HG03097 (cell line): ENCODE data around the gene FNBP1.
"Not testable (repeated sequence)": the region's sequence is repeated elsewhere in the genome, so short reads cannot be mapped to it uniquely, and the experiment has no call there.

Experiments used
- ATAC-seq: cut with Tn5 transposase; IDR thresholded peaks from one replicate; pipeline ENCODE4 v1.9.1; 2021; ENCODE audit not compliant: unreplicated experiment, low FRiP score

FNBP1 gene

DNA sequence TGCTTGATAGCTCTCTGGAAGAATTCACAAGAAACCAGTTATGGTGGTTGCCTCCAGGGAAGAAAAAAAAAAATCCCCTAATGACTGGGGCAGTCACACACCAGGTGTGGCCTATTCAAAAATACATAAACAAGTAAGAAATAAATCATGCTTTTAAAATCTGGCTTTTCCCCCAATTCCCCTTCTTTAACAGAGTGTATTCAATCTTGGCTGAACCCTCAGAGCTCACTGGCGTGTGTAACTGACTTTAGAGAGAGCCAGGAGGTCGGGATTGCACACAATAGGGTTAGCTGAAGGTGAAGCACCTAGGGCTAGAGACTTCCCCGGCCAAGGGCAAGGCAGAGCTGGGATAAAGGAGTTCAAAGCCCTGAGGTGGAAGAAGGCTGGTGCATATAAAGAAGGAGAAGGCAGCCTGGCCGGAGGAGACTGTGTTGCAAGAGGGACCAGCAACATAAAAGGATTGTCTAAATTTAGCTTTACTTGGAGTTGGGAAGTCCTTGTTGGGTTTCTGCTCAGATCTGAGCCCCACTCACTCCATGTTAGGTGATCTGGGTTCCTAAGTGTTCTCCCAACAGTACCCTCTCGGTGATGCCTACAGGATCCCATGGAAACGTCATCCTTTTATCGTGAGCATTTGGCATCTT, 19.7 kb downstream of the FNBP1 start:
- peak; percentile 53 for ATAC-seq

DNA sequence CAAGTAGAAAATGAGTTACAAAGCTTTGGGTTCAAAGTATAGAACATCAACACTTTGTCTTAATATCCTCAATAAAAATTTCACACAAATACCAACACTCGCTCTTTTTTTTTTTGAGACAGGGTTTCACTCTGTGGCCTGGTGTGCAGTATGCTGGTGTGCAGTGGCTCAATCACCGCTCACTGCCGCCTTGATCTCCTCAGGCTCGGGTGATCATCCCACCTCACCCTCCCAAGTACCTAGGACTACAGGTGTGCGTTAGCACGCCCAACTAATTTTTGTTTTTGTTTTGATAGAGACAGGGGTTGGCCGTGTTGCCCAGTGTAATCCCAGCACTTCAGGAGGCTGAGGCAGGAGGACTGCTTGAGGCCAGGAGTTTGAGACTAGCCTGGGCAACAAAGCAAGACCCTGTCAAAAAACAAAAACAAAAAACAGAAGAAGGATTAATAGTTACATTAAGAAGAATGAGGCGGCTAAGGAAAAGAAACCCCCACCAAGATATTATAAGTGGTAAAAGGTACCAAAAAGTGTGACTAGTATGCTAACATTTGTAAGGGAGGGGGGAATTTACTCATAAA, 20.3 kb downstream of the FNBP1 start:
- no peak for ATAC-seq

GRCh38 chr9:130021842-130022241, 21.1 kb downstream of the FNBP1 start:
- not testable (repeated sequence) for ATAC-seq

DNA sequence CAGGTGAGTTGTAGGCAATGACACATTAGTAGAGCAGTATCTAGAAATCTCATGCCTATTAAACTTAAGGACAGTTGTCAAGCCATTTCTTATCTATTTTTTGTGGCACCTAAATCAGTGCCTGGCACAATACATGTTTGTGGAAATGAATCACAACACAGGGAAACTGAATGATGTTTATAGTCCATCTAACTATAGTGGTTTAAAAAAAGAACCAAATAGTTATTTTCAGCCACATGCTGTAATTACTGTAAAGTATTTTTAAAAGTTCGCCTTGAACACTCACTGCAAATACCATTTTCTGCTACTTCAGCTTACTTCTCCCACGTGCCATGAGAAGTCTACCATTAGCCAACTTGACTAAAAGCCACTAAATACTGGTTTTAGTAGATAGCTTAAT, 21.9 kb downstream of the FNBP1 start:
- no peak for ATAC-seq

DNA sequence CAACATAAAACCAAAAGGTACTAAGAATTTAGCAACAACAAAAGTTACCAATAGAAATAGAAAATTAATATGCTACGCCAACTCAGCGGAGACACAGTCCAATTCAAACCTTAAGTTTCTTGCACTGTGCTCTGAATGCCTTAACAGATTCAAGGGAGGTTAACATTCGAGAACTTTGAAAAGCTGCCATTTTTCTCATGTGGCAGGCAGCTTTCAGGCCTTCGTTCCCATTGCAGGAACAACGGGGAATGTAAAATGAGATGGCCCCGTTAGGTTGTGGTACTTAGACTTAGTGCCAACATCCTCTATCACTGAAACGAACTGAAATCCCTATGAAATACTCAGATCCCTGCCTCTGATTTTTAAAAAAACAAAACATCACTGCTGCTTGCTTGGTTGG, 22.4 kb downstream of the FNBP1 start:
- ATAC-seq: no peak

DNA sequence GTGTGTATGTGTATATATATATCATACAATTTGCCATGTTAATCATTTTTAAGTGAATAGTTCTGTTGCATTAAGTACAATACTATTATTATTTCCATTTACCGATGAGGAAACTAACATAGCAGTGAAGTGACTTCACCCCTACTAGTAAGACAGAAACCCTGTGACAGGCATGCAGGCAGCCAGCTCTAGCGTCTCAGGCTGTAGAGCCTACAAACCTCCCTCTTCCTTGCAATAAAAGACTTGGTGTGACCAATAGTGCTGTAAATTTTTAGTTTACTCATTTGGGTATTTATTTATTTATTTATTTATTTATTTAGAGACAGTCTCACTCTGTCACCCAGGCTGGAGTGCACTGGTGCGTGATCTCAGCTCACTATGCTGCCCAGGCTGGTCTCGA, 24.7 kb downstream of the FNBP1 start:
- ATAC-seq: no peak

GRCh38 chr9:130017510-130017909, 25.5 kb downstream of the FNBP1 start:
- not testable (repeated sequence) for ATAC-seq

GRCh38 chr9:130017076-130017475, 25.9 kb downstream of the FNBP1 start:
- no peak for ATAC-seq

DNA sequence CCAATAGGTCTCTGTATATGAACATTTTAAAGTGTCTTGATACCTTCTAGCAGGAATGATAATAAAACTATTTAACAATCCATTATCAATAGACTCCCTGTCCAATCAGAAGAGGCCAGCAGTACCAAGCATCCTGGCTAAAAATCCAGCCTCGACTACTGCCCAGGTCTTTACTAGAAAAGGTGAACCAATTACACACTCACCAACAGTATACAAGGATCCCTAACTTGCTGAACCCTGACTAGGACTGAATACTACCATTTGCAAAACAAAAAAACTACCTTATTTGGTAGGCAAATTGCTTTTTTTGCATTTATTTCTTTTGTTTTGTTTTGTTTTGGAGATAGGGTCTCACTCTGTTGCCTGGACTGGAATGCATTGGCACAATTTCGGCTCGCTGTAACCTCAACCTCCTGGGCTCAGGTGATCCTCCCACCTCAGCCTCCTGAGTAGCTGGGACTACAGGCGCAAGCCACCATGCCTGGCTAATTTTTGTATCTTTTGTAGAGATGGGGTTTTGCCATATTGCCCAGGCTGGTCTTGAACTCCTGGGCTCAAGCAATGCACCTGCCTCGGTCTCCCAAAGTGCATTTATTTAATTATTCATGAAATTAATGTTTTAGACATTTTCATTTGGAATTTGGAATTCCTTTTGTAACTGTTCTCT, 27.5 kb downstream of the FNBP1 start:
- no peak for ATAC-seq

DNA sequence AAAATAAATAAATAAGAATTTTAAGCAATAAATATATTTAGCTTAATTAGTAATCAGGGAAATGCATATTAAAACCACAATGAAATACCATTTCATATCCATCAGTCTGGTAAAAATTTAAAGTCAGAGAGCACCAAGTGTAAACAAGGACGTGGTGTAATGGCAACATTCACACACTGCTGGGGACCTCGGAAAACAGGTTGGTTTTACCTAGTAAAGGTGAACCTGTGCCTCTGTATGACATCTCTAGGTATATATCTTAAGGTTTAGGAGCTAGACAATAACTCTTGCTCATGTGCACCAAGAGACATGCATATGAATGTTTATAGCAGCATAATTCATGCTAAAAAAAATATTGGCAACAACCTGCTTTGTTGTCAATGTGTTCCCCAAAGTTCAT, 29.7 kb downstream of the FNBP1 start:
- no peak for ATAC-seq

- ATAC-seq: no peak
Observed at GRCh38 chr9:130010151-130010988, 32.6 kb downstream of the FNBP1 start.

DNA sequence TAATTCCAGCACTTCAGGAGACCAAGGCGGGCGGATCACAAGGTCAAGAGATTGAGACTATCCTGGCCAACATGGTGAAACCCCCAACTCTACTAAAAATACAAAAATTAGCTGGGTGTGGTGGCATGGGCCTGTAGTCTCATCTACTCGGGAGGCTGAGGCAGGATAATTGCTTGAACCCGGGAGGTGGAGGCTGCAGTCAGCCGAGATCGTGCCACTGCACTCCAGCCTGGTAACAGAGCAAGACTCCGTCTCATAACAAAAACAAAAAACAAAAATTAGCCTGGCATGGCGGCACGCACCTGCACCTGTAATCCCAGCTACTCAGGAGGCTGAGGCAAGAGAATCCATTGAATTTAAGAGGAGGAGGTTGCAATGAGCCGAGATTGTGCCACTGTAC, 33.4 kb downstream of the FNBP1 start:
- ATAC-seq: not testable (repeated sequence)

GRCh38 chr9:130008538-130008937, 34.5 kb downstream of the FNBP1 start:
- no peak for ATAC-seq

DNA sequence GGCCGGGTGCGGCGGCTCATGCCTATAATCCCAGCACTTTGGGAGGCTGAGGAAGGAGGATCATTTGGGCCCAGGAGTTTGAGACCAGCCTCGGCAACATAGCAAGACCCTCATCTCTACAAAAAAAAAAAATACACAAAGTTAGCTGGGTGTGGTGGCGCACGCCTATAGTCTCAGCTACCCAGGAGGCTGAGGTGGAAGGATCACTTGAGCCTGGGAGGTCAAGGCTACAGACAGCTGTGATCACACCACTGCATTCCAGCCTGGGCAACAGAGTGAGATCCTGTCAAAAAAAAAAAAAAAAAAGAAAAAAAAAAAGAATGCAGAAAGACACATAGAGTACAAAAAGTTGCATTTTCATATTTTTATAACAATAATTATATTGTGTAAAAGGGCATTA, 36.0 kb downstream of the FNBP1 start:
- ATAC-seq: not testable (repeated sequence)

GRCh38 chr9:130003943-130004552, 38.9 kb downstream of the FNBP1 start:
- no peak for ATAC-seq

GRCh38 chr9:130002320-130002719, 40.7 kb downstream of the FNBP1 start:
- ATAC-seq: no peak

DNA sequence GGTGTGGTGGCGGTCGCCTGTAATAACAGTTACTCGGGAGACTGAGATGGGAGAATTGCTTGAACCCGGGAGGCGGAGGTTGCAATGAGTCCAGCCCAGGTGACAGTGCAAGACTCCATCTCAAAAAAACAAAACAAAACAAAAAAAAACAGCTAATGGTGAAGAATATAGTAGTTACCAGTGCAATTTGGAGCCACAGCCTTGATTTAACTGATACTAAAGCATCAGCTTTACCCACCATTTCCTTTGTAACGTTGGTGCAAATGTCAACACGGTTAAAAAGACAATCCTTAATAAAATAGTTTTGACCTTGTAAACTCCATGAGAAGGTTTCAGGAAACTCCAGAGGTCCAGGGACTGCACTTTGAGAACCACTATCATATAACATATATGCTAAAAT, 41.8 kb downstream of the FNBP1 start:
- ATAC-seq: no peak

GRCh38 chr9:129999141-129999510, 43.9 kb downstream of the FNBP1 start:
- no peak for ATAC-seq

- no peak for ATAC-seq
Observed at GRCh38 chr9:129998491-129999140, 44.4 kb downstream of the FNBP1 start.

DNA sequence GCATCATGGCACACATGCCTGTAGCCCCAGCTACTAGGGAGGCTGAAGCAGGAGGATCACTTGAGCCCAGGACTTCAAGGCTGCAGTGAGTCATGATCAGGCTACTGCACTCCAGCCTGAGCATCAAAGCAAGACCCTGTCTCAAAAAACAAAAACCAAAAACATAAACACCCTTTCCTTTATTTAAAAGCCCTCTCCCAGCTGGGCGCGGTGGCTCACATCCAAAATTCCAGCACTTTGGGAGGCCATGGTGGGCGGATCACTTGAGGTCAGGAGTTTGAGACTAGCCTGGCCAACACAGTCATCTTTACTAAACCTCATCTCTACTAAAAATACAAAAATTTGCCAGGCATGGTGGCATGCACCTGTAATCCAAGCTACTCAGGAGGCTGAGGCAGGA, 45.3 kb downstream of the FNBP1 start:
- ATAC-seq: not testable (repeated sequence)
